IMR-90 (cell line): Measurements from ENCODE around the gene TFAM.

Experiments used
- CEBPB ChIP-seq: IDR thresholded peaks from 2 replicates; pipeline ENCODE4 v1.6.1; 2012; ENCODE audit warnings: low read depth, low read length, improper control_type of control experiment
- CTCF ChIP-seq: conservative IDR thresholded peaks from 2 replicates; pipeline ENCODE4 v1.5.1; 2012; ENCODE audit warnings: mild to moderate bottlenecking, low read depth, low read length, improper control_type of control experiment
- MXI1 ChIP-seq: IDR thresholded peaks from 2 replicates; pipeline ENCODE4 v1.6.1; 2012; ENCODE audit warnings: low read depth, mild to moderate bottlenecking, low read length, moderate library complexity, borderline replicate concordance

GRCh38 chr10:58444321-58444720 lies 59.1 kb downstream of the TFAM start:
- TF ChIP-seq CTCF (no peak), MXI1 (no peak), CEBPB (no peak)
